Measurements from ENCODE around the gene HIVEP3. TPM values are rescaled to one million over a fixed set of nuclear protein-coding genes. Genes with fewer than 3 reads are reported as not detected.

HIVEP3 gene
- total RNA-seq, 1 experiment from 2014 or later = 3.1 TPM

DNA sequence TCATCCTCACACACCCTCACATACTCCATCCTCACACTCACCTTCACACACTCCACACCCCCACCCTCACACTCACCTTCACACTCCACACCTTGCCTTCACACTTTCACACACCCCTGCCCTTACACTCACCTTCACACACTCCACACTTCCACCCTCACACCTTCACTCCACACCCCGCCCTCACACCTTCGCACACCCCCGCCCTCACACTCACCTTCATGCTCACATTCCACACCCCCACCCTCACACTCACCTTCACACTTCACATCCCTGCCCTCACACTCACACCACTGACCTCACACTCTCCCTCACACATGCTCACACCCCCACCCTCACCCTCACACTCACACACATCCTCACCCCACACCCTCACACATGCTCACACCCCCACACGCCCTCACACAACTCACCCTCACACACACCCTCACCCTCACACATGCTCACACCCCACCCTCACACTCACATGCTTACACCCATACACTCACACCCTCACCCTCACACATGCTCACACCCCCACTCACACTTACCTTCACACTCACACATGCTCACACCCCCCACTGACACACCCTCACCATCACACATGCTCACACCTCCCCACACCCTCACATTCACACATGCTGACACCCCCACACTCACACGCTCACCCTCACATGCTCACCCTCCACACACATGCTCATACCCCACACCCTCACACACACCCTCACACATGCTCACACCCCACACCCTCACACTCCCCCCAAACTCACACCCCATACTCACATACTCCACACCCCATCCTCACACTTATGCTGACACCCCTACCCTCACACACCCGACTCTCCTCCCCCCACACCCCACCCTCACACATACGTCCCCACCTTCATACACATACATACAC is 389.8 kb downstream of the HIVEP3 start:
- Histone ChIP-seq H3K4me1 (ENCODE audit: insufficient read depth, low read length, poor library complexity, severe bottlenecking) (no peaks in the 10 kb centered on the region), H3K36me3 (ENCODE audit: insufficient read depth, low read length, poor library complexity, severe bottlenecking) (no peaks in the 10 kb centered on the region), H3K27me3 (replicated peaks; ENCODE audit: insufficient read depth, low read depth, low read length, poor library complexity) (no peaks in the 10 kb centered on the region), H3K27ac (ENCODE audit: low read depth, low read length, poor library complexity, severe bottlenecking) (no peak overlapping the region), H3K4me3 (ENCODE audit: low read depth, low read length, poor library complexity, severe bottlenecking) (no peak overlapping the region), H3K9me3 (ENCODE audit: low read depth, low read length, poor library complexity, severe bottlenecking) (no peaks in the 10 kb centered on the region)
- intact Hi-C loops (cut with micrococcal nuclease; ENCODE audit: unreplicated experiment) = no loop called here
- no peak for DNase-seq (ENCODE audit: low spot score)
- no TSS peak for BruUV-seq (replicated peaks)
- ChIA-PET POLR2A (ENCODE audit: low non-redundant PET) (no interaction called here), CTCF (no interaction called here)
- TF ChIP-seq, protein P1, sequence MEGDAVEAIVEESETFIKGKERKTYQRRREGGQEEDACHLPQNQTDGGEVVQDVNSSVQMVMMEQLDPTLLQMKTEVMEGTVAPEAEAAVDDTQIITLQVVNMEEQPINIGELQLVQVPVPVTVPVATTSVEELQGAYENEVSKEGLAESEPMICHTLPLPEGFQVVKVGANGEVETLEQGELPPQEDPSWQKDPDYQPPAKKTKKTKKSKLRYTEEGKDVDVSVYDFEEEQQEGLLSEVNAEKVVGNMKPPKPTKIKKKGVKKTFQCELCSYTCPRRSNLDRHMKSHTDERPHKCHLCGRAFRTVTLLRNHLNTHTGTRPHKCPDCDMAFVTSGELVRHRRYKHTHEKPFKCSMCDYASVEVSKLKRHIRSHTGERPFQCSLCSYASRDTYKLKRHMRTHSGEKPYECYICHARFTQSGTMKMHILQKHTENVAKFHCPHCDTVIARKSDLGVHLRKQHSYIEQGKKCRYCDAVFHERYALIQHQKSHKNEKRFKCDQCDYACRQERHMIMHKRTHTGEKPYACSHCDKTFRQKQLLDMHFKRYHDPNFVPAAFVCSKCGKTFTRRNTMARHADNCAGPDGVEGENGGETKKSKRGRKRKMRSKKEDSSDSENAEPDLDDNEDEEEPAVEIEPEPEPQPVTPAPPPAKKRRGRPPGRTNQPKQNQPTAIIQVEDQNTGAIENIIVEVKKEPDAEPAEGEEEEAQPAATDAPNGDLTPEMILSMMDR (conservative IDR thresholded peaks at IDR 0.05; ENCODE audit: low read depth, low read length) = no peak
- TF ChIP-seq EZH2 (IDR thresholded peaks at IDR 0.05; ENCODE audit: borderline replicate concordance, low read depth, low read length, poor library complexity, severe bottlenecking) = no peak

DNA sequence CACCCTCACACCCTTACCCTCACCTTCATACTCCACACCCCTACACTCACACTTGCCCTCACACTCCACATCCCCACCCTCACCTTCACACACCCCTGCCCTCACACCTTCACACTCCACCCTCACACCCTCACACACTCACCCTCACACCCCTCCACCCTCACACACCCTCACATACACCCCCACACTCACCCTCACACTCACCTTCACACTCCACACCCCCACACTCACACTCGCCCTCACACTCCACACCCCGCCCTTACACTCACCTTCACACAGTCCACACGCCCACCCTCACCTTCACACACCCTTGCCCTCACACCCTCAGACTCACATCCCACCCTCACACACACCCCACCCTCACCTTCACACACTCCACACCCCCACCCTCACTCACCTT is 390.6 kb downstream of the HIVEP3 start:
- no TSS peak for BruUV-seq (replicated peaks)
- no peak for DNase-seq (ENCODE audit: low spot score)
- Histone ChIP-seq H3K4me3 (ENCODE audit: low read depth, low read length, poor library complexity, severe bottlenecking) (no peak overlapping the region), H3K27me3 (replicated peaks; ENCODE audit: insufficient read depth, low read depth, low read length, poor library complexity) (no peaks in the 10 kb centered on the region), H3K4me1 (ENCODE audit: insufficient read depth, low read length, poor library complexity, severe bottlenecking) (no peaks in the 10 kb centered on the region), H3K27ac (ENCODE audit: low read depth, low read length, poor library complexity, severe bottlenecking) (no peak overlapping the region), H3K9me3 (ENCODE audit: low read depth, low read length, poor library complexity, severe bottlenecking) (no peaks in the 10 kb centered on the region), H3K36me3 (ENCODE audit: insufficient read depth, low read length, poor library complexity, severe bottlenecking) (no peaks in the 10 kb centered on the region)
- TF ChIP-seq, protein P1 (conservative IDR thresholded peaks at IDR 0.05; ENCODE audit: low read depth, low read length) = no peak
- TF ChIP-seq EZH2 (IDR thresholded peaks at IDR 0.05; ENCODE audit: borderline replicate concordance, low read depth, low read length, poor library complexity, severe bottlenecking) = no peak
- intact Hi-C loops (cut with micrococcal nuclease; ENCODE audit: unreplicated experiment) = no loop called here
- CTCF ChIA-PET = no interaction called here
- POLR2A ChIA-PET (ENCODE audit: low non-redundant PET) = no interaction called here

DNA sequence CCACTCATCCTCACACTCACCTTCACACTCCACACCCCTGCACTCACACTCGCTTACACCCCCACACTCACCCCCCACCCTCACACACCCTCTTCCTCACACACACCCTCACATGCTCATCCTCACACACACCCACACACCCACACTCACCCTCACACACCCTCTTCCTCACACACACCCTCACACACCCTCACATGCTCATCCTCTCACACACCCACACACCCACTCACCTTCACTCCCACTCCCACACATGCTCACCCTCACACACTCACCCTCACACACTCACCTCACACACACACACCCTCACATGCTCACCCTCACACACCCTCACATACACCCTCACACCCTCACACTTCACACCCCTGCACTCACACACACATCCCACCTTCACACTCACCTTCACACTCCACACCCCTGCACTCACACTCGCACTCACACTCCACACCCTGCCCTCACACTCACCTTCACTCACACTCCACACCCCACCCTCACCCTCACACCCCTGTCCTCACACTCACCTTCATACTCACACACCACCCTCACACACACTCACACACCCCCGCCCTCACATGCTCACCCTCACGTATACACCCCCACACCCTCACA is 391.7 kb downstream of the HIVEP3 start:
- H3K9me3 ChIP-seq (ENCODE audit: low read depth, low read length, poor library complexity, severe bottlenecking) = no peaks in the 10 kb centered on the region
- CTCF ChIA-PET = no interaction called here

More for the DNA sequence above, 391.7 kb downstream of the HIVEP3 start:
- BruUV-seq (replicated peaks) = no TSS peak
- H3K4me3 ChIP-seq (ENCODE audit: low read depth, low read length, poor library complexity, severe bottlenecking) = no peak overlapping the region
- no peak overlapping the region for H3K27ac ChIP-seq (ENCODE audit: low read depth, low read length, poor library complexity, severe bottlenecking)
- POLR2A ChIA-PET (ENCODE audit: low non-redundant PET) = no interaction called here
- intact Hi-C loops (cut with micrococcal nuclease; ENCODE audit: unreplicated experiment) = no loop called here
- no peak for TF ChIP-seq EZH2 (IDR thresholded peaks at IDR 0.05; ENCODE audit: borderline replicate concordance, low read depth, low read length, poor library complexity, severe bottlenecking)
- TF ChIP-seq, protein P1 (conservative IDR thresholded peaks at IDR 0.05; ENCODE audit: low read depth, low read length) = no peak
- no peaks in the 10 kb centered on the region for H3K36me3 ChIP-seq (ENCODE audit: insufficient read depth, low read length, poor library complexity, severe bottlenecking)
- no peak for DNase-seq (ENCODE audit: low spot score)
- no peaks in the 10 kb centered on the region for H3K27me3 ChIP-seq (replicated peaks; ENCODE audit: insufficient read depth, low read depth, low read length, poor library complexity)
- H3K4me1 ChIP-seq (ENCODE audit: insufficient read depth, low read length, poor library complexity, severe bottlenecking) = no peaks in the 10 kb centered on the region
